GM10248 (cell line): ENCODE results near the gene PHF3.

ENCODE experiments used
- CTCF ChIA-PET: fragments of 300-600 bp; sonication (Branson Sonifier 250); formaldehyde crosslinking; extraction: SDS; loops from one replicate; lab custom pipeline; 2021; ENCODE audit warnings: antibody characterized with exemption; lab: Yijun Ruan, JAX
- POLR2A ChIA-PET: fragments of 350-650 bp; sonication (Branson Sonifier 250); formaldehyde crosslinking; extraction: SDS; loops from one replicate; lab custom pipeline; 2020; ENCODE audit warnings: antibody characterized with exemption; lab: Yijun Ruan, JAX
- DNase-seq: peaks from one replicate; pipeline ENCODE4 v3.0.0; 2012; ENCODE audit errors: extremely low spot score
- TF ChIP-seq, protein P1 (sequence below): IDR thresholded peaks from 2 replicates; pipeline ENCODE4 v1.5.1; 2012; ENCODE audit warnings: mild to moderate bottlenecking, low read depth; ENCODE audit errors: extremely low read depth, missing control alignments, control extremely low read depth

PHF3 gene

DNA sequence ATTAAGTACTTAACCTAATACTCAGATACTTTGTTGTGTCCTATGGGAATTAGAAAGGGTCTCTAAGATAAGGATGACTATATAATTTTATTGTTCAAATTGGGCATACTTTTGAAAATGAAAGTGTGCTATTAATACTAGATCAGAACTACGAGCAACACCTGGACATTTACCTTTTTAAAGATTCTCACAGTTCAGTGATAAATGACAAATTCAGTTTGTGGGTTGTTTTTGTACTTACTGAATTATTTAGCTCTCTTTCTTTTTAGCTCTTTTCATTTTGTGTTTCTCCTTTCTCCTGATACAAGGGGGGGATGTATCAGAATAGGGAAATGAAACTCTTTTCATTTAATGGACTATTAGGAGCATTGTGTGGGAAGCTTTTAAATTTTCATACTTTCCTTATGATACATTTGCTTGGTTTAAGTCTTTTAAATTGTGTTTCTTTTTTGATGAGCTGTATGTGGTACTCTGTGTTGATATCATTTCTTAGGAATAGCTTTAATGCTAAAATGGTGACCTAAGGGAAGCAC lies 47.5 kb downstream of the PHF3 start:
- DNase-seq: no peak
- ChIA-PET CTCF (interaction anchor here (1.0 to 2.8 kb wide), 9 partner anchors 9 to 85 kb away, joined by 3 to 10 read pairs (median 5); no protein-coding TSS in a partner anchor), POLR2A (no interaction called here)
- TF ChIP-seq, protein P1, sequence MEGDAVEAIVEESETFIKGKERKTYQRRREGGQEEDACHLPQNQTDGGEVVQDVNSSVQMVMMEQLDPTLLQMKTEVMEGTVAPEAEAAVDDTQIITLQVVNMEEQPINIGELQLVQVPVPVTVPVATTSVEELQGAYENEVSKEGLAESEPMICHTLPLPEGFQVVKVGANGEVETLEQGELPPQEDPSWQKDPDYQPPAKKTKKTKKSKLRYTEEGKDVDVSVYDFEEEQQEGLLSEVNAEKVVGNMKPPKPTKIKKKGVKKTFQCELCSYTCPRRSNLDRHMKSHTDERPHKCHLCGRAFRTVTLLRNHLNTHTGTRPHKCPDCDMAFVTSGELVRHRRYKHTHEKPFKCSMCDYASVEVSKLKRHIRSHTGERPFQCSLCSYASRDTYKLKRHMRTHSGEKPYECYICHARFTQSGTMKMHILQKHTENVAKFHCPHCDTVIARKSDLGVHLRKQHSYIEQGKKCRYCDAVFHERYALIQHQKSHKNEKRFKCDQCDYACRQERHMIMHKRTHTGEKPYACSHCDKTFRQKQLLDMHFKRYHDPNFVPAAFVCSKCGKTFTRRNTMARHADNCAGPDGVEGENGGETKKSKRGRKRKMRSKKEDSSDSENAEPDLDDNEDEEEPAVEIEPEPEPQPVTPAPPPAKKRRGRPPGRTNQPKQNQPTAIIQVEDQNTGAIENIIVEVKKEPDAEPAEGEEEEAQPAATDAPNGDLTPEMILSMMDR: no peak

DNA sequence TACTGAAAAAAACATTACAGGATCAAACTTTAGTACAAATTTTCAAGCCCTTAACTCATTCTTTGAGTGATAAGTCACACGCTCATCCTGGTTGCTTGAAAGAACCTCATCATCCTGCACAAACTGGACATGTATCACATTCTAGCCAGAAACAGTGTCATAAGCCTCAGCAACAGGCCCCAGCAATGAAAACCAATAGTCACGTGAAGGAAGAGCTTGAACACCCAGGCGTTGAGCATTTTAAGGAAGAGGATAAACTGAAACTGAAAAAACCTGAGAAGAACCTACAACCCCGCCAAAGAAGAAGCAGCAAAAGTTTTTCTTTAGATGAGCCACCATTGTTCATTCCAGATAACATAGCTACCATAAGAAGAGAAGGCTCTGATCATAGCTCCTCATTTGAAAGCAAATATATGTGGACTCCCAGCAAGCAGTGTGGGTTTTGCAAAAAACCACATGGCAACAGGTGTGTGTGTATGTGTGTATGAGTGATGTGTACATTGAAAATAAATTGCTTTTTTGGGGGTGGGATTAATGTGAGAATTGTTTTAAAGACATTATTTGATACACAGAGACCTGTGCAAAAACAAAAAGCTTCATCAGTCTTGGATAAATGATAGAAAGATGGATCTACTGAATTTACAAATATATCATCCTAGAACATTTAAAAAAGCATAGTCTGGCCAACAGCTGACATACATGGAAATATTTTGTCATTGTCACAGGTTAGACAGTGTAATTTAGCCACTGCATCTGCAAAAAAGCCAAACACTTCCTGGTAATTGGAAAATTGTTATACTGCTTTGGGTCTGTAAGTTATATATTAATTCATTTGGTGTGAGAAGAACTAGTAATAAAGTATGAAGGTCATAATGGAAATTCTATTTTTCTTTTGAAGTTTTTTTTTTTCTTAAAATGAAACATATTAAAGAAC lies 50.1 kb downstream of the PHF3 start:
- peak; percentile 29 for DNase-seq
- TF ChIP-seq, protein P1: no peak
- POLR2A ChIA-PET: no interaction called here
- CTCF ChIA-PET: interaction anchor here (0.8 to 1.9 kb wide), 8 partner anchors 9 to 87 kb away, joined by 3 to 5 read pairs (median 4); no protein-coding TSS in a partner anchor

DNA sequence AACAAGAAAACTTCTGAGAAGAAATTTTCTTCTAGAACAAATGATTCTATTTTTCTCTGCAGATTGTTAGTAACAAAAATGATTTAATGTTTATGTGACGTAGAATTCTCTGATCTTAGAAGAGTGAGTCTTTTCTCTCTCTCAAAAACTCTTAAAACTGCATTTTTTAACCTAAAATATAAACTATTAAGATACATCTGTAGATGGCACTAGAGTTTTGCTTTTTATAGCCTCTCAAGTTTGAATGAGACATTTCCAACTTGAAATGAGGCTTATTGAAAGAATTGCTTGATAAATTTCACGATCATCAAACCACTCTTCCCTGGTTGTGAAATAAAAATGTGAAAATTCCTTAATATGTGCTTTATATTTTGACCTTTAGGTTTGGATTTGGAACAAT lies 53.8 kb downstream of the PHF3 start:
- ChIA-PET POLR2A (no interaction called here), CTCF (interaction anchor here (1.1 to 3.6 kb wide), 4 partner anchors 9 to 91 kb away, joined by 3 to 15 read pairs (median 5); no protein-coding TSS in a partner anchor)
- DNase-seq: no peak
- TF ChIP-seq, protein P1: no peak

- ChIA-PET CTCF (interaction anchor here (0.7 to 3.6 kb wide), 6 partner anchors 9 to 92 kb away, joined by 3 to 15 read pairs (median 5); no protein-coding TSS in a partner anchor), POLR2A (no interaction called here)
- TF ChIP-seq, protein P1: no peak
- DNase-seq: no peak
Observed at GRCh38 chr6:63690221-63690620, 54.6 kb downstream of the PHF3 start.

DNA sequence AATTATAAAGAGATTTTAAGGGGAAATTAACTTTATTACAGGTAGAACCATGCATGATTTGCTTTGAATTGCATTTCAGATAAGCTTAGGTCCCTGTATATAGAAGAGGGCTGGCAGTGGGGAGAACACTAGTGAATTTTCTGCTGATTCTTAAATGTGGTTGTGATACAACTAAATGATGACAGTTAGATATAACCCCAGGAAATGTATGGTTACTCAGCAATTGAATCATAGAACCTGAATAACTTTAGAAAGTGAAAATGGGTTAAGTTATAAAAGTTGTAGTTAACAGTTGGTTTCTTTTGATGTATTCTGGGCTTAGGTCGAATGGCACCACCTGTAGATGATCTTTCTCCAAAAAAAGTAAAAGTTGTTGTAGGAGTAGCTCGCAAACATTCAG lies 70.1 kb downstream of the PHF3 start:
- no peak for DNase-seq
- TF ChIP-seq, protein P1: no peak
- CTCF ChIA-PET: interaction anchor here (1.0 to 1.7 kb wide), 6 partner anchors 9 to 59 kb away, joined by 3 to 5 read pairs (median 4); no protein-coding TSS in a partner anchor
- POLR2A ChIA-PET: no interaction called here

- CTCF ChIA-PET: interaction anchor here (1.0 to 1.5 kb wide), 4 partner anchors 8 to 16 kb away, joined by 3 to 5 read pairs (median 4); no protein-coding TSS in a partner anchor
- no peak for DNase-seq
- POLR2A ChIA-PET: no interaction called here
- TF ChIP-seq, protein P1: no peak
Observed at GRCh38 chr6:63706630-63707029, 71.0 kb downstream of the PHF3 start.
